Gastroesophageal sphincter (tissue), 3 donors: ENCODE measurements around the gene MTUS2.

Experiments
- POLR2A ChIP-seq, 2 donors: fragments of 450-650 bp; IDR thresholded peaks; one replicate each; pipeline ENCODE4 v1.6.1; 2017; ENCODE audit warnings: antibody characterized with exemption in 2 of 2, mild to moderate bottlenecking in 2 of 2, moderate library complexity in 1 of 2
- POLR2AphosphoS5 ChIP-seq: sonication (generic); formaldehyde crosslinking; IDR thresholded peaks from one replicate; pipeline ENCODE4 v1.6.1; 2017; ENCODE audit warnings: antibody characterized with exemption
- TF ChIP-seq, protein P1 (sequence below), 4 experiments: fragments of 200-600 bp in 2 of 4; fragments of 450-650 bp in 2 of 4; sonication (generic) in 1 of 4; IDR thresholded peaks; one replicate each; pipeline ENCODE4 v1.5.1; 2017 to 2019; ENCODE audit warnings: antibody characterized with exemption in 4 of 4, mild to moderate bottlenecking in 2 of 4, moderate library complexity in 2 of 4

DNA sequence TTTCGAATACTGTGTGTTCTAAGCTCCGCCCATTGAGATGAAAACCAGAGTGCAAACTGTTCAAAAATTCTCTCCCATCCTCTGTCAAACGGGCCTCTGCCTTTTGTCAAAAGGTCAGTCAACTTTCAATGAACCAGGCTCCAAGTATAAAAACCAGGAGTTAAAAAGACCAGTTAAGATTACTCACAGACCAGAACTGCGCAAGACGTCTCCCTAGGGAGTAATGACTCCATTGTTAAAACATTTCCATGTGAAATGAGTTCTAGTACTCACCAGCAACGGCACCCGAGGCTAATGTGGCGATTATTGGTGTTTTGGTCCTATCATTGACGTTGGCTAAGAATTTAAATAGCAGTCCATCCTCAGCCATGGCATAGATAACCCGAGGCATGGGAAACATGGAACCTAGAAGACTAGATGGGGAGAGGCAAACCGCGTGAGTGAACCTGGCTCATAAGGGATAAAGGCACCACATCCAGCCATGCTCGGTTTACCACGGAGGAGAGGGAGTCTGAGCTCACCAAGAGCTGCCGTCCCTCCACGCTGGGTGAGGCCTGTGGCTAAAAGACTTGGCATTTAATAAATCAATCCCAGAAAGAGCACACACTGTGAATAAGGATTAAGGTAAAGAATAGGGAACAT is 702.0 kb downstream of the MTUS2 start:
- TF ChIP-seq, protein P1, sequence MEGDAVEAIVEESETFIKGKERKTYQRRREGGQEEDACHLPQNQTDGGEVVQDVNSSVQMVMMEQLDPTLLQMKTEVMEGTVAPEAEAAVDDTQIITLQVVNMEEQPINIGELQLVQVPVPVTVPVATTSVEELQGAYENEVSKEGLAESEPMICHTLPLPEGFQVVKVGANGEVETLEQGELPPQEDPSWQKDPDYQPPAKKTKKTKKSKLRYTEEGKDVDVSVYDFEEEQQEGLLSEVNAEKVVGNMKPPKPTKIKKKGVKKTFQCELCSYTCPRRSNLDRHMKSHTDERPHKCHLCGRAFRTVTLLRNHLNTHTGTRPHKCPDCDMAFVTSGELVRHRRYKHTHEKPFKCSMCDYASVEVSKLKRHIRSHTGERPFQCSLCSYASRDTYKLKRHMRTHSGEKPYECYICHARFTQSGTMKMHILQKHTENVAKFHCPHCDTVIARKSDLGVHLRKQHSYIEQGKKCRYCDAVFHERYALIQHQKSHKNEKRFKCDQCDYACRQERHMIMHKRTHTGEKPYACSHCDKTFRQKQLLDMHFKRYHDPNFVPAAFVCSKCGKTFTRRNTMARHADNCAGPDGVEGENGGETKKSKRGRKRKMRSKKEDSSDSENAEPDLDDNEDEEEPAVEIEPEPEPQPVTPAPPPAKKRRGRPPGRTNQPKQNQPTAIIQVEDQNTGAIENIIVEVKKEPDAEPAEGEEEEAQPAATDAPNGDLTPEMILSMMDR (IDR thresholded peaks at IDR 0.05) = no peak
- TF ChIP-seq POLR2A (IDR thresholded peaks at IDR 0.05) (no peak), POLR2AphosphoS5 (no peak)
